ENCODE measurements around the gene SLC25A15. TPM values are rescaled to one million over a fixed set of nuclear protein-coding genes. Genes with fewer than 3 reads are reported as not detected.

Gene SLC25A15
- total RNA-seq, 4 donors from 2014 or later = 19.0 to 92.8 (median 75.5) TPM

- Histone ChIP-seq H3K36me3 (peaks cover 0 to 70% (median 0%) of the 10 kb centered on the region in 3 donors), H3K27me3 (no peaks in the 10 kb centered on the region), H3K27ac (peak overlapping the region in 2 of 4 donors; percentile 30 to 73), H3K4me3 (no peak overlapping the region), H3K9me3 (no peaks in the 10 kb centered on the region), H3K4me1 (peaks cover 0 to 33% (median 3%) of the 10 kb centered on the region in 4 donors)
- no peak for DNase-seq
- TF ChIP-seq POLR2A (IDR thresholded peaks at IDR 0.05) = no peak
- no peak for TF ChIP-seq CTCF (IDR thresholded peaks at IDR 0.05)
Measured at GRCh38 chr13:40806241-40806640, 16.8 kb downstream of the SLC25A15 start.

GRCh38 chr13:40809471-40809870 lies 20.1 kb downstream of the SLC25A15 start:
- Histone ChIP-seq H3K4me1 (peaks cover 0 to 25% (median 2%) of the 10 kb centered on the region in 4 donors), H3K4me3 (no peak overlapping the region), H3K27me3 (no peaks in the 10 kb centered on the region)

GRCh38 chr13:40812102-40812501 lies 22.7 kb downstream of the SLC25A15 start:
- H3K9me3 ChIP-seq = no peaks in the 10 kb centered on the region
- peak overlapping the region in 1 of 4 donors; percentile 69 for H3K27ac ChIP-seq

More at GRCh38 chr13:40809471-40809870, 20.1 kb downstream of the SLC25A15 start:
- TF ChIP-seq CTCF (IDR thresholded peaks at IDR 0.05) (no peak), POLR2A (IDR thresholded peaks at IDR 0.05) (no peak)
- H3K9me3 ChIP-seq = no peaks in the 10 kb centered on the region
- H3K27ac ChIP-seq = no peak overlapping the region
- peaks cover 0 to 64% (median 0%) of the 10 kb centered on the region in 3 donors for H3K36me3 ChIP-seq
- no peak for DNase-seq

GRCh38 chr13:40812724-40813445 lies 23.5 kb downstream of the SLC25A15 start:
- Histone ChIP-seq H3K9me3 (no peaks in the 10 kb centered on the region), H3K27me3 (no peaks in the 10 kb centered on the region), H3K36me3 (peaks cover 0 to 46% (median 0%) of the 10 kb centered on the region in 3 donors), H3K4me3 (no peak overlapping the region), H3K27ac (peak overlapping the region in 1 of 4 donors; percentile 69), H3K4me1 (no peaks in the 10 kb centered on the region)
- no peak for TF ChIP-seq CTCF (IDR thresholded peaks at IDR 0.05)
- peak in 1 of 2 donors; percentile 50 for TF ChIP-seq POLR2A (IDR thresholded peaks at IDR 0.05)
- DNase-seq = peak in 1 of 3 donors; percentile 74

More at GRCh38 chr13:40812102-40812501, 22.7 kb downstream of the SLC25A15 start:
- no peak for DNase-seq
- H3K36me3 ChIP-seq = peaks cover 0 to 52% (median 0%) of the 10 kb centered on the region in 3 donors
- TF ChIP-seq CTCF (IDR thresholded peaks at IDR 0.05) (no peak), POLR2A (IDR thresholded peaks at IDR 0.05) (no peak)
- H3K4me3 ChIP-seq = no peak overlapping the region
- peaks cover 0 to 5% (median under 1%) of the 10 kb centered on the region in 4 donors for H3K4me1 ChIP-seq
- no peaks in the 10 kb centered on the region for H3K27me3 ChIP-seq

GRCh38 chr13:40813667-40814454 lies 24.4 kb downstream of the SLC25A15 start:
- TF ChIP-seq POLR2A (IDR thresholded peaks at IDR 0.05) (no peak), CTCF (IDR thresholded peaks at IDR 0.05) (peak in 4 of 6 experiments; percentile 48 to 82 (median 81))
- peaks cover 0 to 37% (median 0%) of the 10 kb centered on the region in 3 donors for H3K36me3 ChIP-seq
- no peaks in the 10 kb centered on the region for H3K4me1 ChIP-seq
- H3K9me3 ChIP-seq = no peaks in the 10 kb centered on the region
- peak in 1 of 3 donors; percentile 53 for DNase-seq
- H3K27me3 ChIP-seq = no peaks in the 10 kb centered on the region
- no peak overlapping the region for H3K4me3 ChIP-seq
- H3K27ac ChIP-seq = peak overlapping the region in 1 of 4 donors; percentile 69

Measured in Peyer's patch (tissue), 4 donors.